Hepatocyte (in vitro differentiated cells): ENCODE measurements around the gene MIR17HG. TPM values are rescaled to one million over a fixed set of nuclear protein-coding genes. Genes with fewer than 3 reads are reported as not detected.

Experiments
- DNase-seq: peaks from one replicate; pipeline ENCODE4 v3.0.0-alpha.2; 2016; ENCODE audit warnings: low spot score
- H2AFZ ChIP-seq: fragments of 200-600 bp; sonication (generic); 2 replicates; pipeline ENCODE4 v1.6.0; 2016; ENCODE audit warnings: antibody characterized with exemption, mild to moderate bottlenecking
- H3K27ac ChIP-seq: fragments of 200-600 bp; sonication (generic); 2 replicates; pipeline ENCODE4 v1.5.1; 2016; ENCODE audit warnings: mild to moderate bottlenecking
- H3K27me3 ChIP-seq: fragments of 200-600 bp; sonication (generic); 2 replicates; pipeline ENCODE4 v1.6.1; 2016
- H3K36me3 ChIP-seq: fragments of 200-600 bp; sonication (generic); replicated peaks from 2 replicates; pipeline ENCODE4 v1.5.1; 2016; ENCODE audit warnings: low read depth; ENCODE audit not compliant: insufficient read depth
- H3K4me1 ChIP-seq: fragments of 200-600 bp; sonication (generic); 2 replicates; pipeline ENCODE4 v1.5.1; 2016; ENCODE audit warnings: mild to moderate bottlenecking, moderate library complexity; ENCODE audit not compliant: insufficient read depth
- H3K4me2 ChIP-seq: fragments of 200-600 bp; sonication (generic); 2 replicates; pipeline ENCODE4 v1.6.0; 2016
- H3K4me3 ChIP-seq: fragments of 200-600 bp; sonication (generic); 2 replicates; pipeline ENCODE4 v1.5.1; 2016; ENCODE audit warnings: mild to moderate bottlenecking
- H3K79me2 ChIP-seq: fragments of 200-600 bp; sonication (generic); 2 replicates; pipeline ENCODE4 v1.6.0; 2017; ENCODE audit warnings: mild to moderate bottlenecking
- H3K9me2 ChIP-seq: fragments of 200-600 bp; sonication (generic); replicated peaks from 2 replicates; pipeline ENCODE4 v1.6.0; 2017; ENCODE audit warnings: mild to moderate bottlenecking; ENCODE audit not compliant: insufficient read depth
- H3K9me3 ChIP-seq: fragments of 200-600 bp; sonication (generic); 2 replicates; pipeline ENCODE4 v1.5.1; 2016; ENCODE audit warnings: low read depth, mild to moderate bottlenecking
- H4K20me1 ChIP-seq: fragments of 200-600 bp; sonication (generic); 2 replicates; pipeline ENCODE4 v1.6.0; 2016; ENCODE audit warnings: mild to moderate bottlenecking; ENCODE audit not compliant: insufficient read depth, poor library complexity, severe bottlenecking
- EZH2 ChIP-seq: fragments of 200-600 bp; sonication (generic); IDR thresholded peaks from 2 replicates; pipeline ENCODE4 v1.6.1; 2016; ENCODE audit warnings: antibody characterized with exemption, mild to moderate bottlenecking, borderline replicate concordance
- EZH2phosphoT487 ChIP-seq: fragments of 200-600 bp; sonication (generic); IDR thresholded peaks from one replicate; pipeline ENCODE4 v1.6.1; 2018; ENCODE audit warnings: antibody characterized with exemption, mild to moderate bottlenecking, low read depth, moderate library complexity; ENCODE audit not compliant: unreplicated experiment, severe bottlenecking
- WGBS: methylation state at CpG from one replicate; pipeline ENCODE4 v1.1.6; 2016; ENCODE audit warnings: low lambda C conversion rate; ENCODE audit errors: missing lambda C conversion rate; 5-methylcytosine and 5-hydroxymethylcytosine counted together
- polyA plus RNA-seq: library from polyadenylated mRNA; unstranded; fragments of >200 nt; fragmentation: Nextera tagmentation; extraction: Ambion mirVana; gene quantifications from 2 replicates; pipeline ENCODE4 v1.2.1, GENCODE V29; 2016
- total RNA-seq: library from RNA; depleted of rRNA; stranded (reverse); fragments of >200 nt; gene quantifications from 2 replicates; pipeline ENCODE4 v1.2.3, GENCODE V29; 2014
- TF ChIP-seq, protein P1 (sequence below): fragments of 200-600 bp; sonication (generic); IDR thresholded peaks from 2 replicates; pipeline ENCODE4 v1.5.1; 2016; ENCODE audit warnings: antibody characterized with exemption, mild to moderate bottlenecking; ENCODE audit not compliant: poor library complexity

The MIR17HG gene
- total and polyA plus RNA-seq, 2 experiments from 2014 or later = 2.6 to 8.4 TPM

DNA sequence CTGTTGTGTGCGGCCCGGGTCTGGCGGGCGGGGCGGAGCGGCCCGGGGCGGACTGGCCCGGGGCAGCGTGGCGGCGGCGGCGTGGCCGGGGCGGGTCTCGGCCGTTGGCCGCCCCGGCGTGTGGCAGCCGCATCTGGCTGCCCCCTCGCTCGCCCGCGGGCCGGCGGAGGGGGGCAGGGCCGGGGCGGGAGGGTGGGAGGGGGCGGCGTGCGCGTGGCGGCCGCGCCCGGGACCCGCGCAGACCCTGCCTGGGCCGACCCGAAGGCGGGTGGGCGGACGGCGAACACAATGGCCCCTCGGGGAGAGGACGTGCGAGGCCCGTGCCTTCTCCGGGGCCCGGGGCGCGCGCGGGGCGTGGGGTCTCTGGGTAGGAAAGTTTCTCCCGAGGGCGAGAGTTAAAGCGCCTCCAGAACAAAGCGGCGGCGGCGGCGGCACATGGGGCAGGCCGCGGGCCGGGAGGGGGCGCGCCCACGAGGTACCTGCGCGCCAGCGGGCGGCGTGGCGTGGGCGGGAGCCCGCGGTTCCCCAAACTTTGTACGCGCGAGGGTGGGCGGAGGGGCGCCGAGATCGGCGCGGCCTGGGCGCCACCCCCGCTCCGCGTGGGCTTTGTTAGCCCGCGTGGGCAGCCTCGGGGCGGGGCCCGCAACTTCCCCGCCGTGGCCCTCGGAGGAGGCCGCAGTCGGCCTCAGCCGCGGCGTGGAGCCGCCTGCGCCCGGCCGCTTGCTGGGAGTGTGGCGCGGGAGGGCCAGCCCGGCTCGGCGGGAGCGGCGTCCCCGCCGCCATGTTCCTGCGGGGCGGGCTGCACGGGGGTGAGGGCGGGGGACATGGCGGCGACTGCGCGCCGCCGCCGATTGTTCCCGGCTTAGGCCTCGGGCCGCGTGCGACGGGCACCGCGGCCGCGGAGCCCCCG, 764 bp downstream of the MIR17HG start:
- Histone ChIP-seq H3K4me2 (peak overlapping the region; percentile 88), H3K79me2 (peaks cover 40% of the 10 kb centered on the region), H4K20me1 (peaks cover 33% of the 10 kb centered on the region), H3K36me3 (no peaks in the 10 kb centered on the region), H3K9me3 (no peaks in the 10 kb centered on the region), H3K27me3 (peaks cover 8% of the 10 kb centered on the region), H3K27ac (peak overlapping the region; percentile 98), H3K9me2 (no peaks in the 10 kb centered on the region), H2AFZ (peak overlapping the region; percentile 60), H3K4me1 (peaks cover 24% of the 10 kb centered on the region), H3K4me3 (peak overlapping the region; percentile 65)
- DNase-seq = peak; percentile 78
- TF ChIP-seq, protein P1, sequence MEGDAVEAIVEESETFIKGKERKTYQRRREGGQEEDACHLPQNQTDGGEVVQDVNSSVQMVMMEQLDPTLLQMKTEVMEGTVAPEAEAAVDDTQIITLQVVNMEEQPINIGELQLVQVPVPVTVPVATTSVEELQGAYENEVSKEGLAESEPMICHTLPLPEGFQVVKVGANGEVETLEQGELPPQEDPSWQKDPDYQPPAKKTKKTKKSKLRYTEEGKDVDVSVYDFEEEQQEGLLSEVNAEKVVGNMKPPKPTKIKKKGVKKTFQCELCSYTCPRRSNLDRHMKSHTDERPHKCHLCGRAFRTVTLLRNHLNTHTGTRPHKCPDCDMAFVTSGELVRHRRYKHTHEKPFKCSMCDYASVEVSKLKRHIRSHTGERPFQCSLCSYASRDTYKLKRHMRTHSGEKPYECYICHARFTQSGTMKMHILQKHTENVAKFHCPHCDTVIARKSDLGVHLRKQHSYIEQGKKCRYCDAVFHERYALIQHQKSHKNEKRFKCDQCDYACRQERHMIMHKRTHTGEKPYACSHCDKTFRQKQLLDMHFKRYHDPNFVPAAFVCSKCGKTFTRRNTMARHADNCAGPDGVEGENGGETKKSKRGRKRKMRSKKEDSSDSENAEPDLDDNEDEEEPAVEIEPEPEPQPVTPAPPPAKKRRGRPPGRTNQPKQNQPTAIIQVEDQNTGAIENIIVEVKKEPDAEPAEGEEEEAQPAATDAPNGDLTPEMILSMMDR = peak; percentile 7
- TF ChIP-seq EZH2 = no peak
- no peak for TF ChIP-seq EZH2phosphoT487
- 2% methylated on average over 44 of the region's 141 CpGs for WGBS

DNA sequence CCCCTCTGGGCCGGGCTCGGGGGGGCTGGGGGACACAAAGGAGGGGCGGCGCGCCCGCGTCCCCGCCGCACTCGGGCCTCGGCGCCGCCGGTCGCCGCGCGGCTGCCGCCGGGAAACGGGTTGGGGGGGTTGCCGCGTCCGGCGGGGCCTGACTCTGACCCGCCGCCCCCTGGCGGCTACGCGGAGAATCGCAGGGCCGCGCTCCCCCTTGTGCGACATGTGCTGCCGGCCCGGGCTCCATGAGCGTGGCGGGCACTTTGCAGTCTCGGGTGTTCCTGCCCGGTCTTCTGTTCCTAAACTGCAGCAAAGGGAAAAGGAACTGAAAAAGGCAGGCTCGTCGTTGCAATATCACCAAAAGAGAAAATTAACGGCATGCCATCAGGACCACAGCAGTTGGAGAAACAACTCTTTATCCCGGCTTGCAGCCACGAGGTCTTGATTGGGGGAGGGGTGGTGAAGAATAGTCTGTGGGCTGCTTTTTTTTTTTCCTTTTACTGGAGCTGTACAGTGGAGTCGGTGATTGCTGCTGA, 1.5 kb downstream of the MIR17HG start:
- under 1% methylated on average over 21 of the region's 46 CpGs for WGBS
- Histone ChIP-seq H4K20me1 (peaks cover 33% of the 10 kb centered on the region), H3K36me3 (no peaks in the 10 kb centered on the region), H3K9me2 (no peaks in the 10 kb centered on the region), H3K4me2 (peak overlapping the region; percentile 83), H3K79me2 (peaks cover 42% of the 10 kb centered on the region), H3K4me1 (peaks cover 31% of the 10 kb centered on the region), H3K27me3 (peaks cover 8% of the 10 kb centered on the region), H3K27ac (peak overlapping the region; percentile 98), H3K9me3 (no peaks in the 10 kb centered on the region), H3K4me3 (peak overlapping the region; percentile 69), H2AFZ (peak overlapping the region; percentile 47)
- DNase-seq = peak; percentile 95
- TF ChIP-seq EZH2phosphoT487 = no peak
- TF ChIP-seq, protein P1 = peak; percentile 88

DNA sequence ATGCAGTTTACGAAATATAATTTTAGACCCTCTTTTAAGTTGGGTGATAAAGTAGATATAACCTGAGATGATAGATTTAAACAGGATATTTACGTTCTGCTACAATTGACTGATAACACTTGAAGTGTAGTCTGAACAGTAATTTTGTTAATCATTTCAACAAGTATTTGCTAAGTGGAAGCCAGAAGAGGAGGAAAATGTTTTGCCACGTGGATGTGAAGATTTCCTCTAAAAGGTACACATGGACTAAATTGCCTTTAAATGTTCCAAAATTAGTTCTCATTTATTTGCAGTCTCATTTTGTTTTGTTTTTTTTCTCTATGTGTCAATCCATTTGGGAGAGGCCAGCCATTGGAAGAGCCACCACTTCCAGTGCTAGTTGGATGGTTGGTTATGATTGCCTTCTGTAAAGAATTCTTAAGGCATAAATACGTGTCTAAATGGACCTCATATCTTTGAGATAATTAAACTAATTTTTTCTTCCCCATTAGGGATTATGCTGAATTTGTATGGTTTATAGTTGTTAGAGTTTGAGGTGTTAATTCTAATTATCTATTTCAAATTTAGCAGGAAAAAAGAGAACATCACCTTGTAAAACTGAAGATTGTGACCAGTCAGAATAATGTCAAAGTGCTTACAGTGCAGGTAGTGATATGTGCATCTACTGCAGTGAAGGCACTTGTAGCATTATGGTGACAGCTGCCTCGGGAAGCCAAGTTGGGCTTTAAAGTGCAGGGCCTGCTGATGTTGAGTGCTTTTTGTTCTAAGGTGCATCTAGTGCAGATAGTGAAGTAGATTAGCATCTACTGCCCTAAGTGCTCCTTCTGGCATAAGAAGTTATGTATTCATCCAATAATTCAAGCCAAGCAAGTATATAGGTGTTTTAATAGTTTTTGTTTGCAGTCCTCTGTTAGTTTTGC, 2.8 kb downstream of the MIR17HG start:
- H3K4me3 ChIP-seq = peak overlapping the region; percentile 69
- WGBS = 23% methylated on average over 5 of the region's 5 CpGs
- no peaks in the 10 kb centered on the region for H3K36me3 ChIP-seq
- peaks cover 43% of the 10 kb centered on the region for H4K20me1 ChIP-seq
- no peak overlapping the region for H3K27ac ChIP-seq
- peaks cover 34% of the 10 kb centered on the region for H3K4me1 ChIP-seq
- peaks cover 48% of the 10 kb centered on the region for H3K79me2 ChIP-seq
- no peaks in the 10 kb centered on the region for H3K9me3 ChIP-seq
- no peaks in the 10 kb centered on the region for H3K9me2 ChIP-seq
- peaks cover 3% of the 10 kb centered on the region for H3K27me3 ChIP-seq
- no peak for DNase-seq
- no peak overlapping the region for H2AFZ ChIP-seq
- no peak for TF ChIP-seq EZH2phosphoT487
- TF ChIP-seq, protein P1 = no peak
- no peak for TF ChIP-seq EZH2
- H3K4me2 ChIP-seq = peak overlapping the region; percentile 83
